HG02885 (cell line): ENCODE measurements around the gene GRAMD1A.
A peak's percentile ranks its signal among the peaks of the same experiment; 100 is the strongest.
"Not testable (repeated sequence)": the region's sequence is repeated elsewhere in the genome, so short reads cannot be mapped to it uniquely, and the experiment has no call there.

Source experiments
- ATAC-seq: cut with Tn5 transposase; IDR thresholded peaks from one replicate; pipeline ENCODE4 v1.9.1; 2021; ENCODE audit warnings: mild to moderate bottlenecking; ENCODE audit not compliant: unreplicated experiment, poor library complexity

GRAMD1A gene

GRCh38 chr19:35000647-35001501 lies 751 bp downstream of the GRAMD1A start:
- peak; percentile 22 for ATAC-seq

- ATAC-seq = no peak
Measured at GRCh38 chr19:35002037-35002535, 2.0 kb downstream of the GRAMD1A start.

GRCh38 chr19:35004517-35005255 lies 4.6 kb downstream of the GRAMD1A start:
- no peak for ATAC-seq

GRCh38 chr19:35005256-35005977 lies 5.3 kb downstream of the GRAMD1A start:
- ATAC-seq = no peak

GRCh38 chr19:35006007-35006341 lies 5.9 kb downstream of the GRAMD1A start:
- not testable (repeated sequence) for ATAC-seq

GRCh38 chr19:35006342-35006998 lies 6.3 kb downstream of the GRAMD1A start:
- no peak for ATAC-seq

GRCh38 chr19:35006999-35007365 lies 6.9 kb downstream of the GRAMD1A start:
- ATAC-seq = no peak

GRCh38 chr19:35007427-35007826 lies 7.3 kb downstream of the GRAMD1A start:
- ATAC-seq = not testable (repeated sequence)

- no peak for ATAC-seq
Measured at GRCh38 chr19:35008891-35009341, 8.8 kb downstream of the GRAMD1A start.

GRCh38 chr19:35009424-35010415 lies 9.6 kb downstream of the GRAMD1A start:
- ATAC-seq = no peak

- ATAC-seq = no peak
Measured at GRCh38 chr19:35011091-35011689, 11.1 kb downstream of the GRAMD1A start.

- ATAC-seq = no peak
Measured at GRCh38 chr19:35011737-35012682, 11.9 kb downstream of the GRAMD1A start.

GRCh38 chr19:35013041-35013819 lies 13.1 kb downstream of the GRAMD1A start:
- no peak for ATAC-seq

- ATAC-seq = no peak
Measured at GRCh38 chr19:35013820-35014754, 14.0 kb downstream of the GRAMD1A start.

- ATAC-seq = not testable (repeated sequence)
Measured at GRCh38 chr19:35014774-35015173, 14.7 kb downstream of the GRAMD1A start.
